K562 (cell line): ENCODE measurements around the gene ERBB4. TPM values are rescaled to one million over a fixed set of nuclear protein-coding genes. Genes with fewer than 3 reads are reported as not detected.

Experiments
- ATAC-seq: fragments of 200-7000 bp; cut with Tn5 transposase; 3 replicates; pipeline ENCODE4 v1.9.1; 2020; ENCODE audit warnings: moderate library complexity
- BruUV-seq: library from RNA; stranded (reverse); fragments of 400-500 nt; replicated peaks from 2 replicates; lab custom pipeline; 2021; lab: Mats Ljungman, UMichigan
- CTCF ChIA-PET: fragments of 300-600 bp; formaldehyde crosslinking; extraction: SDS; loops from one replicate; lab custom pipeline; 2021; ENCODE audit warnings: low intra/inter-chr PET ratio; lab: Yijun Ruan, JAX
- POLR2A ChIA-PET: fragments of 300-600, 350-650 bp; sonication (Branson Sonifier 250); formaldehyde crosslinking; extraction: SDS; loops from one replicate; lab custom pipeline; 2021; ENCODE audit warnings: antibody characterized with exemption, inconsistent platforms; lab: Yijun Ruan, JAX
- DNase-seq, 4 experiments: peaks; one replicate each; pipeline versions ENCODE4 v3.0.0 to v3.0.0-alpha.2; 2011 to 2018; ENCODE audit warnings: low spot score in 3 of 4, mixed read lengths in 3 of 4; ENCODE audit errors: extremely low read depth in 1 of 4
- FAIRE-seq: peaks from 2 replicates; lab custom pipeline; 2011; peaks lifted over from hg19 to GRCh38; lab: Jason Lieb, UNC
- H2AFZ ChIP-seq: 2 replicates; pipeline ENCODE4 v1.6.0; 2011; ENCODE audit warnings: low read depth, low read length, control low read depth, inconsistent platforms
- H3K27ac ChIP-seq: fragments of 200-600 bp; 3 replicates; pipeline ENCODE4 v1.8.0; 2011; ENCODE audit warnings: low read depth, mild to moderate bottlenecking, control low read depth, inconsistent platforms, low read length, moderate library complexity, mixed read lengths; ENCODE audit errors: extremely low read depth
- H3K27me3 ChIP-seq, 2 experiments: fragments of 300-600 bp in 1 of 2; 2 replicates in 1 of 2; 3 replicates in 1 of 2; pipeline versions ENCODE4 v1.6.0 to v1.8.0; 2011; ENCODE audit warnings: inconsistent platforms in 2 of 2, low read length in 2 of 2, mild to moderate bottlenecking in 1 of 2, mixed read lengths in 1 of 2, moderate library complexity in 1 of 2; ENCODE audit not compliant: control insufficient read depth in 2 of 2, insufficient read depth in 2 of 2
- H3K36me3 ChIP-seq: fragments of 300-600 bp; 3 replicates; pipeline ENCODE4 v1.8.0; 2011; ENCODE audit warnings: mild to moderate bottlenecking, low read length, inconsistent platforms; ENCODE audit not compliant: control insufficient read depth, insufficient read depth
- H3K4me1 ChIP-seq, 2 experiments: fragments of 200-600 bp in 1 of 2; replicated peaks in 1 of 2; 2 replicates in 1 of 2; 3 replicates in 1 of 2; pipeline versions ENCODE4 v1.5.1 to v1.8.0; 2011; ENCODE audit warnings: inconsistent platforms in 2 of 2, low read length in 2 of 2, mild to moderate bottlenecking in 1 of 2, mixed read lengths in 1 of 2, moderate library complexity in 1 of 2; ENCODE audit not compliant: control insufficient read depth in 2 of 2, insufficient read depth in 2 of 2
- H3K4me2 ChIP-seq: 2 replicates; pipeline ENCODE4 v1.6.1; 2011; ENCODE audit warnings: low read length, control low read depth, inconsistent platforms, mixed read lengths; ENCODE audit not compliant: insufficient read depth
- H3K4me3 ChIP-seq: fragments of 200-600 bp; sonication (generic), shearing (Covaris generic); 2 replicates; pipeline ENCODE4 v1.5.1; 2016; ENCODE audit warnings: control low read depth, inconsistent platforms
- H3K79me2 ChIP-seq: fragments of 200-600 bp; 3 replicates; pipeline ENCODE4 v1.8.0; 2011; ENCODE audit warnings: low read length, inconsistent platforms; ENCODE audit not compliant: control insufficient read depth, insufficient read depth
- H3K9ac ChIP-seq, 2 experiments: 2 replicates each; pipeline versions ENCODE4 v1.6.0 to v1.6.1; 2011; ENCODE audit warnings: low read depth in 2 of 2, low read length in 2 of 2, control low read depth in 1 of 2, inconsistent platforms in 1 of 2, mild to moderate bottlenecking in 1 of 2, mixed read lengths in 1 of 2; ENCODE audit not compliant: insufficient read depth in 1 of 2
- H3K9me1 ChIP-seq: one replicate; pipeline ENCODE4 v1.6.0; 2011; ENCODE audit warnings: inconsistent platforms, mild to moderate bottlenecking, low read length, moderate library complexity; ENCODE audit not compliant: control insufficient read depth, insufficient read depth
- H3K9me3 ChIP-seq: replicated peaks from 2 replicates; pipeline ENCODE4 v1.5.1; 2011; ENCODE audit warnings: low read depth, low read length, inconsistent platforms; ENCODE audit not compliant: control insufficient read depth, insufficient read depth
- H4K20me1 ChIP-seq: replicated peaks from 2 replicates; pipeline ENCODE4 v1.6.1; 2011; ENCODE audit warnings: low read length, inconsistent platforms, mixed read lengths; ENCODE audit not compliant: control insufficient read depth, insufficient read depth
- AFF4 ChIP-seq: sonication (generic); formaldehyde crosslinking; IDR thresholded peaks from 2 replicates; pipeline ENCODE4 v1.8.0; 2023; ENCODE audit warnings: mild to moderate bottlenecking, missing genetic modification reagents
- HDAC3 ChIP-seq: fragments of 450-650 bp; IDR thresholded peaks from 2 replicates; pipeline ENCODE4 v1.6.1; 2018; ENCODE audit warnings: borderline replicate concordance, mild to moderate bottlenecking, moderate library complexity; ENCODE audit not compliant: partially characterized antibody
- LEF1 ChIP-seq: fragments of 450-650 bp; IDR thresholded peaks from 2 replicates; pipeline ENCODE4 v1.6.1; 2016; ENCODE audit warnings: mild to moderate bottlenecking
- MECOM ChIP-seq: fragments of 250-450 bp; sonication (Bioruptor Pico); IDR thresholded peaks from 2 replicates; pipeline ENCODE4 v1.8.0; 2022; ENCODE audit warnings: inconsistent platforms
- NUFIP1 ChIP-seq: fragments of 450-650 bp; IDR thresholded peaks from 2 replicates; pipeline ENCODE4 v1.6.1; 2018; ENCODE audit not compliant: partially characterized antibody
- PTBP1 ChIP-seq: fragments of 200-400 bp; formaldehyde crosslinking; IDR thresholded peaks from 2 replicates; pipeline ENCODE4 v1.6.1; 2017; ENCODE audit warnings: low read depth, low read length
- PURB ChIP-seq: sonication (generic); formaldehyde crosslinking; IDR thresholded peaks from 2 replicates; pipeline ENCODE4 v1.9.0; 2021; ENCODE audit warnings: low read depth, mild to moderate bottlenecking, missing genetic modification reagents
- SREBF1 ChIP-seq: fragments of 150-350 bp; IDR thresholded peaks from 2 replicates; pipeline ENCODE4 v1.6.1; 2014; ENCODE audit warnings: antibody characterized with exemption, low read depth, low read length, borderline replicate concordance
- ZBTB8A ChIP-seq: fragments of 450-650 bp; IDR thresholded peaks from 2 replicates; pipeline ENCODE4 v1.6.1; 2018; ENCODE audit warnings: mild to moderate bottlenecking, moderate library complexity; ENCODE audit not compliant: partially characterized antibody
- ZFP30 ChIP-seq: fragments of 250-450 bp; sonication (Bioruptor Pico); IDR thresholded peaks from 2 replicates; pipeline ENCODE4 v1.8.0; 2022; ENCODE audit warnings: moderate library complexity, mild to moderate bottlenecking, inconsistent platforms, borderline replicate concordance
- in situ Hi-C: fragments of 300-500 bp; cut with MboI; formaldehyde crosslinking; loops from 4 replicates; pipeline ENCODE4 v1.15.0; 2018; ENCODE audit warnings: inconsistent platforms, mixed read lengths
- intact Hi-C: fragments of 100-400 bp; cut with micrococcal nuclease; formaldehyde crosslinking; loops from 2 replicates; pipeline ENCODE4 v1.14.2; 2022
- polyA plus RNA-seq, 8 experiments: library from polyadenylated mRNA; depleted of rRNA in 4 of 8; stranded (reverse) in 5 of 8; unstranded in 3 of 8; fragments of >200 nt; fragmentation: Nextera tagmentation in 2 of 8; fragmentation: Illumina TruSeq in 1 of 8; extraction: Ambion mirVana in 2 of 8; extraction: Trizol in 1 of 8; gene quantifications; 2 replicates each; pipeline versions ENCODE4 v1.2.1 to v1.2.3, GENCODE V29; 2011 to 2014; ENCODE audit warnings: inconsistent platforms in 1 of 8, missing spikeins in 1 of 8
- total RNA-seq, 7 experiments: library from RNA; depleted of rRNA in 6 of 7; stranded (reverse); fragments of >200 nt in 6 of 7; fragmentation: Illumina TruSeq in 2 of 7; extraction: Trizol in 2 of 7; gene quantifications; 2 replicates each; pipeline versions ENCODE4 v1.2.1 to v1.2.3, GENCODE V29; 2011 to 2021; ENCODE audit warnings: low replicate concordance in 1 of 7

The ERBB4 gene
- total and polyA plus RNA-seq, 9 of the 15 experiments (the other 6 are each of a cell fraction or from before 2014, with no cell fraction given) = not detected

GRCh38 chr2:211879323-211879722, 659.3 kb downstream of the ERBB4 start:
- Histone ChIP-seq H3K4me2 (no peak overlapping the region), H3K9ac (no peak overlapping the region), H4K20me1 (no peaks in the 10 kb centered on the region), H3K4me1 (no peaks in the 10 kb centered on the region), H3K9me1 (no peaks in the 10 kb centered on the region), H3K27me3 (no peaks in the 10 kb centered on the region), H3K9me3 (no peaks in the 10 kb centered on the region), H3K4me3 (no peak overlapping the region), H3K36me3 (no peaks in the 10 kb centered on the region), H3K79me2 (no peaks in the 10 kb centered on the region), H2AFZ (no peak overlapping the region), H3K27ac (no peak overlapping the region)
- intact Hi-C loops (no loop called here), in situ Hi-C loops (no loop called here)
- POLR2A ChIA-PET = no interaction called here
- no peak for TF ChIP-seq LEF1
- TF ChIP-seq AFF4 (CRISPR knock-in tag) = no peak
- no peak for TF ChIP-seq PTBP1
- no peak for TF ChIP-seq NUFIP1
- TF ChIP-seq ZFP30 (CRISPR knock-in tag) = no peak
- TF ChIP-seq SREBF1 = no peak
- TF ChIP-seq HDAC3 = no peak
- TF ChIP-seq PURB (CRISPR knock-in tag) = no peak
- TF ChIP-seq ZBTB8A = no peak
- no peak for TF ChIP-seq MECOM (CRISPR knock-in tag)
- BruUV-seq = no TSS peak
- CTCF ChIA-PET = no interaction called here
- ATAC-seq = no peak
- no peak for FAIRE-seq
- no peak for DNase-seq
